HG03159 (cell line): ENCODE measurements around the gene DDX23.
"Not testable (repeated sequence)": the region's sequence is repeated elsewhere in the genome, so short reads cannot be mapped to it uniquely, and the experiment has no call there.

Source experiments
- ATAC-seq: cut with Tn5 transposase; IDR thresholded peaks from one replicate; pipeline ENCODE4 v1.9.1; 2021; ENCODE audit warnings: mild to moderate bottlenecking, moderate library complexity; ENCODE audit not compliant: unreplicated experiment

DDX23 gene

GRCh38 chr12:48851883-48852733 is at the start of gene DDX23:
Gene DDX23 (minus strand): TSS chr12:48852163. CDS start chr12:48845782, 6,381 bp downstream.
- peak; percentile 91 for ATAC-seq

GRCh38 chr12:48901278-48901677 is 49.3 kb upstream of the DDX23 start:
- ATAC-seq: no peak

GRCh38 chr12:48899651-48900050 is 47.7 kb upstream of the DDX23 start:
- no peak for ATAC-seq

- no peak for ATAC-seq
Observed at GRCh38 chr12:48894271-48894670, 42.3 kb upstream of the DDX23 start.

GRCh38 chr12:48890657-48891418 is 38.9 kb upstream of the DDX23 start:
- peak; percentile 73 for ATAC-seq

GRCh38 chr12:48889679-48890078 is 37.7 kb upstream of the DDX23 start:
- ATAC-seq: no peak

GRCh38 chr12:48883305-48884161 is 31.6 kb upstream of the DDX23 start:
- no peak for ATAC-seq

GRCh38 chr12:48882972-48883304 is 31.0 kb upstream of the DDX23 start:
- no peak for ATAC-seq

GRCh38 chr12:48882315-48882687 is 30.3 kb upstream of the DDX23 start:
- ATAC-seq: no peak

GRCh38 chr12:48881686-48882314 is 29.8 kb upstream of the DDX23 start:
- no peak for ATAC-seq

GRCh38 chr12:48880647-48881046 is 28.7 kb upstream of the DDX23 start:
- ATAC-seq: no peak

GRCh38 chr12:48878548-48878947 is 26.6 kb upstream of the DDX23 start:
- no peak for ATAC-seq

GRCh38 chr12:48875944-48876515 is 24.1 kb upstream of the DDX23 start:
- no peak for ATAC-seq

- ATAC-seq: not testable (repeated sequence)
Observed at GRCh38 chr12:48873534-48873933, 21.6 kb upstream of the DDX23 start.

GRCh38 chr12:48873096-48873495 is 21.1 kb upstream of the DDX23 start:
- ATAC-seq: no peak

- no peak for ATAC-seq
Observed at GRCh38 chr12:48869191-48869590, 17.2 kb upstream of the DDX23 start.

GRCh38 chr12:48868451-48868850 is 16.5 kb upstream of the DDX23 start:
- no peak for ATAC-seq

GRCh38 chr12:48866052-48866711 is 14.2 kb upstream of the DDX23 start:
- ATAC-seq: no peak

GRCh38 chr12:48865281-48866051 is 13.5 kb upstream of the DDX23 start, which contains the start of gene RND1:
Gene RND1 (minus strand): TSS chr12:48865870. CDS start chr12:48865767, 103 bp downstream.
- ATAC-seq: peak; percentile 92
